H9 (cell line): ENCODE results near the gene SEC23A. TPM values are rescaled to one million over a fixed set of nuclear protein-coding genes. Genes with fewer than 3 reads are reported as not detected.
"Not testable (repeated sequence)": the region's sequence is repeated elsewhere in the genome, so short reads cannot be mapped to it uniquely, and the experiment has no call there.

ENCODE experiments used
- DNase-seq: peaks from one replicate; pipeline ENCODE4 v3.0.0-alpha.2; 2017
- H2AFZ ChIP-seq: one replicate; pipeline ENCODE4 v1.6.1; 2013; ENCODE audit warnings: mild to moderate bottlenecking, low read length, control low read depth, moderate library complexity
- H2AK5ac ChIP-seq: 2 replicates; pipeline ENCODE4 v1.6.1; 2013; ENCODE audit warnings: low read length, control low read depth, mixed read lengths; ENCODE audit not compliant: insufficient read length
- H2BK120ac ChIP-seq: one replicate; pipeline ENCODE4 v1.6.1; 2013; ENCODE audit warnings: low read depth, mild to moderate bottlenecking, low read length, control low read depth, inconsistent platforms; ENCODE audit not compliant: poor library complexity, severe bottlenecking
- H2BK12ac ChIP-seq: 2 replicates; pipeline ENCODE4 v1.6.1; 2013; ENCODE audit warnings: low read length, control low read depth, mixed read lengths, low read depth; ENCODE audit not compliant: insufficient read length
- H2BK15ac ChIP-seq: 2 replicates; pipeline ENCODE4 v1.6.1; 2013; ENCODE audit warnings: low read depth, low read length, control low read depth
- H2BK20ac ChIP-seq: one replicate; pipeline ENCODE4 v1.6.1; 2013; ENCODE audit warnings: low read depth, mild to moderate bottlenecking, low read length, control low read depth, inconsistent platforms; ENCODE audit not compliant: poor library complexity, severe bottlenecking
- H2BK5ac ChIP-seq: 2 replicates; pipeline ENCODE4 v1.6.1; 2013; ENCODE audit warnings: low read length, control low read depth, mixed read lengths; ENCODE audit not compliant: insufficient read length
- H3K14ac ChIP-seq: 2 replicates; pipeline ENCODE4 v1.6.1; 2013; ENCODE audit warnings: low read length, control low read depth; ENCODE audit not compliant: insufficient read depth
- H3K18ac ChIP-seq: 2 replicates; pipeline ENCODE4 v1.6.1; 2013; ENCODE audit warnings: low read depth, mild to moderate bottlenecking, mixed read lengths, low read length, control low read depth; ENCODE audit not compliant: insufficient read length
- H3K23ac ChIP-seq: 2 replicates; pipeline ENCODE4 v1.6.1; 2013; ENCODE audit warnings: low read length, control low read depth, mixed read lengths, low read depth; ENCODE audit not compliant: insufficient read length
- H3K23me2 ChIP-seq: 2 replicates; pipeline ENCODE4 v1.6.1; 2013; ENCODE audit warnings: low read depth, mild to moderate bottlenecking, mixed read lengths, low read length, control low read depth; ENCODE audit not compliant: insufficient read length, poor library complexity, severe bottlenecking
- H3K27ac ChIP-seq: 2 replicates; pipeline ENCODE4 v1.5.1; 2013; ENCODE audit warnings: low read length, control low read depth, mixed read lengths, low read depth; ENCODE audit not compliant: insufficient read length
- H3K27me3 ChIP-seq: 2 replicates; pipeline ENCODE4 v1.6.1; 2013; ENCODE audit warnings: low read length, control low read depth, inconsistent platforms; ENCODE audit not compliant: insufficient read depth
- H3K4ac ChIP-seq: 2 replicates; pipeline ENCODE4 v1.6.1; 2013; ENCODE audit warnings: low read depth, mild to moderate bottlenecking, control low read depth, inconsistent platforms, low read length, moderate library complexity
- H3K4me1 ChIP-seq: 2 replicates; pipeline ENCODE4 v1.6.1; 2013; ENCODE audit warnings: low read length, control low read depth, inconsistent platforms; ENCODE audit not compliant: insufficient read depth
- H3K4me2 ChIP-seq: 2 replicates; pipeline ENCODE4 v1.6.1; 2013; ENCODE audit warnings: low read length, control low read depth, mixed read lengths; ENCODE audit not compliant: insufficient read length, insufficient read depth
- H3K56ac ChIP-seq: 2 replicates; pipeline ENCODE4 v1.6.1; 2013; ENCODE audit warnings: low read depth, mild to moderate bottlenecking, mixed read lengths, low read length, control low read depth; ENCODE audit not compliant: insufficient read length
- H3K79me1 ChIP-seq: 2 replicates; pipeline ENCODE4 v1.6.1; 2013; ENCODE audit warnings: low read depth, mild to moderate bottlenecking, moderate library complexity, low read length, control low read depth, inconsistent platforms; ENCODE audit not compliant: insufficient read depth, poor library complexity, severe bottlenecking
- H3K79me2 ChIP-seq: 2 replicates; pipeline ENCODE4 v1.6.1; 2013; ENCODE audit warnings: low read length, control low read depth, inconsistent platforms; ENCODE audit not compliant: insufficient read depth
- H3K9ac ChIP-seq: 2 replicates; pipeline ENCODE4 v1.6.1; 2013; ENCODE audit warnings: low read length, control low read depth, mixed read lengths; ENCODE audit not compliant: insufficient read length; ENCODE audit errors: extremely low read depth
- H3K9me3 ChIP-seq: one replicate; pipeline ENCODE4 v1.6.1; 2013; ENCODE audit warnings: low read depth, low read length, inconsistent platforms; ENCODE audit not compliant: control insufficient read depth
- H3T11ph ChIP-seq: one replicate; pipeline ENCODE4 v1.6.1; 2013; ENCODE audit warnings: mild to moderate bottlenecking, low read length, control low read depth, inconsistent platforms
- H4K20me1 ChIP-seq: one replicate; pipeline ENCODE4 v1.6.1; 2013; ENCODE audit not compliant: control insufficient read depth, insufficient read length, insufficient read depth
- H4K5ac ChIP-seq: 2 replicates; pipeline ENCODE4 v1.6.1; 2013; ENCODE audit warnings: low read depth, mild to moderate bottlenecking, mixed read lengths, low read length, control low read depth; ENCODE audit not compliant: insufficient read length
- H4K8ac ChIP-seq: replicated peaks from 2 replicates; pipeline ENCODE4 v1.6.1; 2013; ENCODE audit warnings: low read length, control low read depth, mixed read lengths, low read depth; ENCODE audit not compliant: insufficient read length
- H4K91ac ChIP-seq: 2 replicates; pipeline ENCODE4 v1.6.1; 2013; ENCODE audit warnings: low read depth, mild to moderate bottlenecking, moderate library complexity, mixed read lengths, low read length, control low read depth; ENCODE audit not compliant: insufficient read length
- H3K27ac Mint-ChIP-seq, 3 experiments: 2 replicates in 2 of 3; 3 replicates in 1 of 3; pipeline ENCODE4 v1.8.0; 2020 to 2021; ENCODE audit warnings: mixed read lengths in 3 of 3, mild to moderate bottlenecking in 1 of 3, moderate library complexity in 1 of 3
- H3K27me3 Mint-ChIP-seq: 2 replicates; pipeline ENCODE4 v1.8.0; 2021; ENCODE audit warnings: low read depth, mild to moderate bottlenecking, moderate library complexity, mixed read lengths
- H3K36me3 Mint-ChIP-seq, 3 experiments: 2 replicates in 2 of 3; 3 replicates in 1 of 3; pipeline ENCODE4 v1.8.0; 2020 to 2021; ENCODE audit warnings: low read depth in 3 of 3, mixed read lengths in 3 of 3; ENCODE audit not compliant: insufficient read depth in 1 of 3
- H3K4me1 Mint-ChIP-seq, 2 experiments: 2 replicates each; pipeline ENCODE4 v1.8.0; 2020; ENCODE audit warnings: mixed read lengths in 2 of 2
- H3K4me3 Mint-ChIP-seq, 2 experiments: 2 replicates in 1 of 2; 3 replicates in 1 of 2; pipeline ENCODE4 v1.8.0; 2020 to 2021; ENCODE audit warnings: mild to moderate bottlenecking in 2 of 2, mixed read lengths in 2 of 2, moderate library complexity in 1 of 2
- H3K9me3 Mint-ChIP-seq, 2 experiments: 2 replicates in 1 of 2; 3 replicates in 1 of 2; pipeline ENCODE4 v1.8.0; 2020; ENCODE audit warnings: mild to moderate bottlenecking in 2 of 2, mixed read lengths in 2 of 2, moderate library complexity in 1 of 2
- CTCF ChIP-seq: fragments of 200-600 bp; sonication (generic); conservative IDR thresholded peaks from 3 replicates; pipeline ENCODE4 v1.8.0; 2021; ENCODE audit warnings: antibody characterized with exemption, mild to moderate bottlenecking
- WGBS: extraction: QIAGEN DNeasy Blood & Tissue Kit; methylation state at CpG from one replicate; pipeline ENCODE4 v1.1.7; 2013; ENCODE audit warnings: missing lambda C conversion rate, low lambda C conversion rate, mixed read lengths; ENCODE audit not compliant: insufficient read length; ENCODE audit errors: extremely low coverage; 5-methylcytosine and 5-hydroxymethylcytosine counted together
- total RNA-seq: library from RNA; stranded (reverse); gene quantifications from 2 replicates; pipeline ENCODE4 v1.2.1, GENCODE V29; 2021

The SEC23A gene
- total RNA-seq, 1 experiment from 2014 or later, result 55.3 TPM

- Histone ChIP-seq H3T11ph (no peak overlapping the region), H4K20me1 (no peaks in the 10 kb centered on the region), H3K23me2 (no peaks in the 10 kb centered on the region), H3K79me1 (no peaks in the 10 kb centered on the region), H2BK12ac (no peak overlapping the region), H3K14ac (no peak overlapping the region), H2BK20ac (no peak overlapping the region), H2BK120ac (no peak overlapping the region), H3K79me2 (no peaks in the 10 kb centered on the region), H4K8ac (no peak overlapping the region), H3K4me2 (no peak overlapping the region), H2BK5ac (no peak overlapping the region), H3K9ac (no peak overlapping the region), H2AFZ (no peak overlapping the region), H3K9me3 (no peaks in the 10 kb centered on the region), H3K56ac (no peak overlapping the region), H2BK15ac (no peak overlapping the region), H4K91ac (no peak overlapping the region), H3K18ac (no peak overlapping the region), H3K4ac (no peak overlapping the region), H4K5ac (no peak overlapping the region), H3K4me1 (no peaks in the 10 kb centered on the region), H3K27ac (no peak overlapping the region), H2AK5ac (no peak overlapping the region), H3K23ac (no peak overlapping the region), H3K27me3 (no peaks in the 10 kb centered on the region)
- H3K27ac Mint-ChIP-seq, result no peak overlapping the region; a peak in 1 of 7 replicates
- H3K4me1 Mint-ChIP-seq, result no peaks in the 10 kb centered on the region
- no CpG with 5 or more reads among the region's 5 CpGs for WGBS
- peaks cover 24 to 55% (median 52%) of the 10 kb centered on the region in 3 experiments for H3K36me3 Mint-ChIP-seq
- TF ChIP-seq CTCF, result no peak
- H3K27me3 Mint-ChIP-seq, result no peaks in the 10 kb centered on the region
- H3K4me3 Mint-ChIP-seq, result no peak overlapping the region
- no peaks in the 10 kb centered on the region for H3K9me3 Mint-ChIP-seq
- no peak for DNase-seq
Measured at GRCh38 chr14:39069923-39070322, 33.1 kb downstream of the SEC23A start.

DNA sequence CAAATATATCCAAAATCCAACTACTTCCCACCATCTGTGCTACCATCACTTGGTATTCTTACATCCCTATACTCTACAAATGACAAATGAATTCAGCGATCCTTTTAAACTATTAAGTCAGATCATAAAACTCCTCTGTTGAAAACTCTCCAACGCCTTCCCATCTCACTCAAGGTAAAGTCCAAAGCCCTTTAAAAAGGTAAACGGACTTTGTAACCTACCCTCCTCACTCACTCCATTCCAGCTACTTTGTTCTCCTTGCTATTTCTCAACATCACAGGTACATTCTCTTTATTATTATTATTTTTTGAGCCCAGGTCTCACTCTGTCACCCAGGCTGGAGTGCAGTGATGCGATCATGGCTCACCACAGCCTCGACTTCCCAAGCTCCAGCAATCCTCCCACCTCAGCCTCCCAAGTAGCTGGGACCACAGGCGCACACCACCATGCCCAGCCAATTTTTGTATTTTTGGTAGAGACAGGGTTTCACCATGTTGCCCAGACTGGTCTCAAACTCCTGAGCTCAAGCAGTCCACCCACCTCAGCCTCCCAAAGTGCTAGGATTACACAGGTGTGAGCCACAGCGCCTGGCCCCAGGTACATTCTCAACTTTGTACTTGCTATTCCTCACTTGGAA is 33.7 kb downstream of the SEC23A start:
- not testable (repeated sequence) for H3T11ph ChIP-seq, H3K27me3 ChIP-seq, H2AK5ac ChIP-seq, DNase-seq, H3K79me2 ChIP-seq, H3K27me3 Mint-ChIP-seq, H4K91ac ChIP-seq, H3K79me1 ChIP-seq, H2BK12ac ChIP-seq, H4K20me1 ChIP-seq, H4K5ac ChIP-seq, H3K4ac ChIP-seq, H3K4me1 ChIP-seq, H2BK20ac ChIP-seq, H3K56ac ChIP-seq, H3K23ac ChIP-seq, H3K4me1 Mint-ChIP-seq, H3K4me2 ChIP-seq, H4K8ac ChIP-seq, H3K9ac ChIP-seq, H3K9me3 ChIP-seq, H3K18ac ChIP-seq, H3K27ac ChIP-seq, H2AFZ ChIP-seq, H2BK15ac ChIP-seq, H2BK120ac ChIP-seq, H2BK5ac ChIP-seq, H3K27ac Mint-ChIP-seq, H3K14ac ChIP-seq, H3K4me3 Mint-ChIP-seq, H3K9me3 Mint-ChIP-seq, H3K23me2 ChIP-seq
- peaks cover 27 to 59% (median 53%) of the 10 kb centered on the region in 3 experiments for H3K36me3 Mint-ChIP-seq
- WGBS, result no CpG with 5 or more reads among the region's 7 CpGs
